ENCODE results near the gene EMSY.
"Not testable (repeated sequence)": the region's sequence is repeated elsewhere in the genome, so short reads cannot be mapped to it uniquely, and the experiment has no call there.

EMSY gene

DNA sequence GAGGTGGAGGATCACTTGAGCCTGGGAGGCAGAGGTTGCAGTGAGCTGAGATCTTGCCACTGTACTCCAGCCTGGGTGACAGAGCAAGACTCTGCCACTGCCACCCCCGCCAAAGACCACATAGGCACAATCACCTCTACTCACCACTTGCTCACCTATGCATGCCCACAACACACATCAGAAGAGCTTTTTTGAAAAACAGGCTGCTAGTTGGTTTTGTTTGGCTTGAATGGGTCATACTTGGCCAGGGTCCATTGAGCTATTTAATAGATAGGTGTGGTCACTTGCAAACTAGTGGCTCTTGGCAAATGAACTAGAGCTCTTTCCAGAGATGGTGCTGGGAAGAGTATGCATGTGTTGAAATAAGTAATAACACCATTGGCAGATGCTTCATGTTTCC, 80.1 kb downstream of the EMSY start:
- DNase-seq: no peak

DNA sequence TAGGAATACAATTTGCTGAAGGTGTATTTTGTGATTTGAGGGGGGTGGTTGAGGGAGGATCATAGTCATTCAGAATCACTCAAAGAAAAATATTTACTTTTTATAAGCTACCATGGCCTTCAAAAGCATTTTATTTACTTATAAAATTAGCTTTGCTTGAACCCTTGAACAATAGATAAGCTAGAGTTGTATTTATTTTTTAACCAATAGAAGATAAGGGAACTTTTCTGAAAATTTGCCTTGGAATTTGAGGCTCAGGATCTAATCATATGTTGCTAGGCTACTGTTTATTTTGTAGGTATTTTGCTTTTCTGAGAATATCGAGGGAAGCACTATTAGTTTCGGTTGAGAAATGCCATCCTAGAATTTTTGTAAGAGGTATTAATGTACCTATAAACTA, 82.1 kb downstream of the EMSY start:
- no peak for DNase-seq

DNA sequence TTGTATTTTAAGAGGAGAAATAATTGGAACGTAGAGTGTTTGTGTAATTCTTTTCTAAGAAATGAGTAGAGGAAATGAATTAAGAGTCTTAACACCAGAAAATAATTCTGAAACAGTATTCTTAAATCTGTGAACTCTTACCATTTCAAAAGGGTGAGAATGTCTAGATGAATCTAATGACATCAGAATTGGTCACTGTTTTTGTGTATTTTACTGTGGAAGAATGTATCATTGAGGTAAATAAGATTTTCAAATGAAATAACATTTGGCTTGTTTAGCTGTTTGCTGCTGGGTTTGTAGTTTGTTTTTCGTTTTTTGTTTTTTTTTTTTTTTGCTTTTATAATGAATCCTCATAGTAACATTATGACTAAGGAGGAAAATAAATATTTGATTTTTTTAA, 97.6 kb downstream of the EMSY start:
- DNase-seq: no peak

DNA sequence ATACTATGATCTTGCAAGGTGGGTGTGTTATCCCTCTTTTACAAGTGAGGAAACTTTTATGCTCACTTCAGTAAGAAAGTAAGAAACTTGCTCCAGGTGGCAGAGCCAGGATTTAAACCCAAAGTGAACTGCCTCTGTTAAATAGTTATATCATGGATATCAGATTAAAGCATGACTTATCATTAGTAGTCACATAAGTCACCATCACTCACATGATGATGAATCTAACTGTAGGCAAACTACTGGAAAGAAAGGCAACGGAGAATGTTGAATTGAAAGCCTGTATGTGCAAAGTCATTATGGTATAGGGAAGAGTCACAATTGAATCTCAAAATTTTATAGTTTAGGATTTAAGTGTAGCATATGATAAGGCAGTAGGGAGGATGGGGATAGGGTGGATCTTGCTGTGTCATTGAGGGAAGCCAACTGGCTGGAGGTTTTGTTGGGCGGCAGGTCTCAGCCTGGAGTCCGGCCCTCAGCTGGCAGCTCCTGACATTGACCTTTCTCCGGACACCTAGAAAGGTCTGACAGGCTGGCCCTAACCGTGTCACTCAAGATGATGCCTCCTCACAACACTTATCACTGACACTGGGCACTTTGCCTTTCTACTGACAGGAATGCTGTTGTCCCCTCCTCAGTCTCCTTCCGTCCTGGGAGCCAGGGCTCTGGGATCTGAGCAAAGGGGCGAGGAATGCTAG, 98.3 kb downstream of the EMSY start:
- no peak for DNase-seq

DNA sequence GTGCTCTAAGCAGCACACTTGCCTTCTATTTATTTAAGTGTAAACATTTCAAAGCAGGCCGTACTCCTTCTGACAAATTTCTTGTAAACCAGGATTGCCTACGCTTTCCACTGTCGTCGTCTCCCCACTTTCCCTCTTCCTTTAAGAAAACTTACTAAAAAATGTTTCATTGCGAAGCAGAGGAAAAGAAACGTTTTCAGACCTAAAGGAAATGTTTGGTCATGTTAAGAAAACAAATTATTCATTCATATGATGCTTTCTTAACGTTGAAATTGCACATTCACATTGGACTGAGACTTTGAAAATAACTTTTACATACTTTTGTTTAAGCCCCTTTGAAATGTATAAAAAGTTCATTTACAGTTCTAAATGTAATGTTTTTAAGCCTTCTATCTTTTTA, 106.0 kb downstream of the EMSY start:
- DNase-seq: no peak

DNA sequence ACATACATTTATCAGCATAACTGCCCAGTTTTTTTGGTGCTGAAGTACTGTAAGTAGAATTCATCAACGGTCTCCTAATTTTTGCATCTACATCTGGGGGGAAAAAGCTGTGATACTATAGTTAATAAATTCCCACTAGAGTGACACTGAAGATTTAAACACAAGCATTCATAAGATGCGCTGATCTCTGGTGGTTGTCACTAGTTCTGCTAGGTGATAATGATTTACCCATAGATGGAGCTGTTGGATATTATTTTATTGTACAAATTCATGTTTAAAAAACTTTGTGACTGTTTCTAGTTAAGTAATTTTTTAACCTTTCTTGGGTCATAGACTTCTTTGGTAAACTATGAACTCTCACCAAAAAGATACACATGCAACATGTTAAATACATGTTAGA, 106.6 kb downstream of the EMSY start:
- no peak for DNase-seq

DNA sequence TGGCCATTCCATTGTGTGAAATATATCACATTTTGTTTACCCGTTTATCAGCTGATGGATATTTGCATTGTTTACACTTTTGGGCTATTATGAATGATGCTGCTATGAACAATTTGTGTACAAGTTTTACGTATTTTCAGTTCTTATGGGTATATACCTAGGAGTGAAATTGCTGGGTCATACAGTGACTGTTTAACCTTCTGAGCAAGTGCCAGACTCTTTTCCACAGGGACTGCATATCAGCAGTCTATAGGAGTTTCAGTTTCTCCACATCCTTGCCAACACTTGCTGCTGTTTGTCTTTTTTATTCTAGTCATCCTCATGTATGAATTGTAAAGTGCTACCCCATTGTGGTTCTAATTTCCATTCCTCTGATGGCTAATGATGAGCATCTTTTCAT, 108.2 kb downstream of the EMSY start:
- DNase-seq: no peak

DNA sequence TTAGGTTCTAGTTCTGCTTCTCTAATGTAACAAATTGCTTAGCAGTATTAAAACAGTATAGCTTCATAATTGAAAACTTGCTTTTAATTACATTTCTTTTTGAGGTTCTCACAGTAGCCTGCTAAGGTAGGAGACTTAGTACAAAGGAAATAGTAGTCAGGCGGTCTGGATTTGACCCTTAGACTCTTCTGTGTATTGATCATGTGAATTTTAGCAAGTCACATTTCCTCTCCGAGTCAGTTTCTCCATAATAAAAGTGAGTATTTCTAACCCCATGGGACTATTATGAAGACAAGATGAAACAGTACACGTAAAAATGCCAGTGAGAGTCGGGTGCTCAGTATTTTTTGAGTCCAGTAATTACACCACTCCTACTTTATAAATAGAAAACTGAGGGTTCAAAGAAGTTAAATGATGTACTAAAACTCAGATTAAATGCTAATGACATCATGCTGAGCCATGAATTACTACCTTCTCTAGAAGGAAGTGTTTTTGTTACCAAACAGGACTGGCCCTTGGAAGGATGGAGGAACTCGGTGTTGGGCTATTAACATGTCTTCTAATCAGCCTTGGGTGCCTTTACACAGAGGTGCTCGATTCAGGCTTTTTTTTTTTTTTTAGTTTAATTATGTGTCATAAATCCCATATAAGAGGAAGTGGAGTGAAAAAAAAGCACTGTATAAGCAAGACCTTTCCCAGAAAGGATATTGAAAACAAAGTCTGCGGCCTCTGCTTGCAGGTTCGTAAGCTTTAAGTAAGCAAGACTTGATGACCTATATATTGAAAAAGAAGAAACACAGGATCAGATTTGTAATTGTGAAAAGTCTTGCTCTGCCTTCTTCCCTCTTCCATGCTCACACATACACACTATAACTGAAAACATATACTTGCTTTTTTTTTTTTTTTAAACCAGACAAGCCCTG, 109.0 kb downstream of the EMSY start:
- DNase-seq: no peak

DNA sequence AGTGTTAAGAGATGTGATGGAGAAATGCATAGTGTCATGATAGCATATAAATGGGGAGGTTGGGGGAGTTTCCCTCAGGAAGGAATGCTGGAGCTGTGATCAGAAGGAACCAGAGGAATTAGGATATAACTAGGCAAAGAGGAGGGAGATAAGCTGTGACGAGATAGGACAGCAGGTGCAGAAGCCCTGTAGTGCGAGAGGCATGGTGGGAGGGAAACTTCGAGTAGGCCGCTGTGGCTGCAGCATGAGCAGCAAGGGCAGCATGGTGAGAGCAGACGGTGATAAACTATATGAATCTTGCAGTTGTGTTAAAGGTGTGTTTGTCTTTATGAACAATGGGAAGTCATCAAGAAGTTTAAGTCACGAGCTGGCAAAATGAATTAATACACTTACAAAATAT, 109.9 kb downstream of the EMSY start:
- no peak for DNase-seq

DNA sequence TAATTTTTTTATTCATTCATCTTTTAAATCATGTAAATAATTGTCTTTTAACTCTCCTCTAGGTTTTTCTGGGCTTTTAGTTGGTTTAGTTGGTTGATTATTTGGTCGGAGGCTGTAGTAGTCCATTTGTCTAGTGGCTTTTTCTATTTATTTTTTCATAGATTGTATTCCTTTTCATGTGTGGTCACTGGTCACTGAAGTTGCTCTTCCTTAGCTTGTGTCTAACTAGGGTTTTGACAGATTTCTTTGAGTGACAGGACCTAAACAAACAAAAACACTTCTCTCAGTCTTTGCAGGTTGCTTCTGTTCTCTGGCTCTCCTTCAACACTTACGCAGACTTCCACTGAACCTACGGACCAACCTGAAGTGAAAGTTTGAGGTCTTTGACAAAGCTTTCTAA, 112.6 kb downstream of the EMSY start:
- no peak for DNase-seq

DNA sequence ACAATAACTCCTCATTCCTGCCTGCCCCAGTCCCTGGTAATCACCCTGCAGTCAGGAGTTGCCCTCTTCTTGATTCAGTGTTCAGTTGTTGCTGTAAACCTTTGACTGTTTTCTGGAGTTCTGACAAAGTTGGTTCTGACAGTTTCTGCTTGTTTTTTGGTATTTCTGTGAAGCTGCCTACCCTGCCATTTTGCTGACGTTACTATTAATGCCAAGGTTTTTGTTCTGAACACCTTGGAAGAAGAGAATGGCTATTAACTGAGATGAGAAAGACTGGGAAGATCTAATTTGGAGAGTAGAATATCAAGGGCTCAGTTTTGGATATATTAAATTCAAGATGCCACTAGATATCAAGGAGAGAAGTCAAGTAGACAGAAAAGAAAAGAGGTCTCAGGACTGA, 113.7 kb downstream of the EMSY start:
- DNase-seq: no peak

DNA sequence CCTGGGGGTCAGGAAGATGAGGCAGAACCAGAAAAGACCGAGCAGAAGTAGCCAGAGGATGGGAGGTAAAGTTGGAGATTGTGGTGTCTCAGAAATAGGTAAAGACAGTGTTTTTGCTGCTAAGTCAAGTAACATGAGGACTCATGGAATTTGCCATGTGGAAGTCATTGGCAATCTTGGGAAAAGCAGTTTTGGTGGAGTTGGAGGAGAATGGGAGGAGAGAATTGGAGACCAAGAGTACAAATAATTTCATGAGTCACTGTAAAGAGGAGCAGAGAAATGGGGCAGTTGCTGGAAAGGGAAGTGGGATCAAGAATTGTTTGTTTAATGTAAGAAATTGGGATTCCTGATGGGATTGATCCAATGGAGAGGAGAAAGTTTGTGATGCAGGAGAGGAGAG, 114.1 kb downstream of the EMSY start:
- no peak for DNase-seq

DNA sequence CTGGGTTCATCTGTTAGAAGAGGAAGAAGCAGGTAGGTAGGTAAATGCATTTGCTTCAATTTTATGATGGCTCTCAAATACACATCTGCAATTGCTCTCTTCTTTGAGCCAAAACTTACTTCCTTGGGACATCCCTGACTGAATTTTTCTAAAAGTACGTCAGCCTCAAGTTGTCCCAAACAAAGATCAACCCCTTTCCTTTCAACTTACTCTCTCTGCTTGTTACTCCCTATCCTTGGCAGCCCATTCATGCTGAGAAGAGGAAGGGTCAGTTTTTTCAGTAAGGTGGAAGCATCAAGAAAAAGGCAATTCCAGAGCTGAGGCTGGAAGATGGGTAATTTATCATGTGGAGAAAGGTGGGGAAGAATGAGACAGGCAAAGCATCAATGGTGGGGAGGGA, 114.5 kb downstream of the EMSY start:
- DNase-seq: no peak

DNA sequence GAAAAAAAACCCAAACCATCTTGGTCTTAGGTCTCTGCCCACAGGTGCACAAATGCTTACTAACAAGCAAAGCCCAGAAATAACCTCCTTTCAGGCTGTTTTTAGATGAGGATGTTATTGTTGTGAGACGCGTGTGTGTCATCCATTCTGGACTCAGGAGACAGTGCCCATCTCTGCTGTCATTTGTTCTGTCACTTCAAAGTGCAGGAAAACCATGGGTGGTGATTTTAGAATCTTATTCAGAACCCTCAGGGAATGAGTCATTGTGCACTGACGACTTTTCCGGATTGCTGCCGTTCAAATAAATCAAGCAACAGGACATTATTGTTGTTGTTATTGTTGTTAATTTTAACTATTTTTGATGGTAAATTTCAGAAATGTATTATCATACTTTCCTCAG, 115.4 kb downstream of the EMSY start:
- DNase-seq: no peak

DNA sequence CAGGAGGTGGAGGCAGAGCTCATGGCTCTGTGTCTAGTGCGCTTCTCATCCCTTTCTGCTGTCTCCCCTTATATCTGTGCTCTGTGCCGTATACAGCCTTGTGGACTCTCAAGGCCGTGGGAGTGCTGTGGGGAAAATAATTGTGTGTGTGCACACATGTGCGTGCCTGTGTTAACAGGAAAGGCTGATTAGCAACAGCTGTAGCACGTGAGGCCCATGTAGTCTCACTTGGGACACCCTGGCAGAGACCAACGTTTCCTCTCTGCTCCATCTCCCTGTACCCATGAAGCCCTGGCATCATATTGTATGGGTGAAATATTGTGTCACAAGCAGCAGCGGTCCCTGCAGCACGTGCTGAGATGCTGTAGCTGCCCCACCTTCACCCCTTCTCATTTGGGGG, 116.4 kb downstream of the EMSY start:
- DNase-seq: no peak

DNA sequence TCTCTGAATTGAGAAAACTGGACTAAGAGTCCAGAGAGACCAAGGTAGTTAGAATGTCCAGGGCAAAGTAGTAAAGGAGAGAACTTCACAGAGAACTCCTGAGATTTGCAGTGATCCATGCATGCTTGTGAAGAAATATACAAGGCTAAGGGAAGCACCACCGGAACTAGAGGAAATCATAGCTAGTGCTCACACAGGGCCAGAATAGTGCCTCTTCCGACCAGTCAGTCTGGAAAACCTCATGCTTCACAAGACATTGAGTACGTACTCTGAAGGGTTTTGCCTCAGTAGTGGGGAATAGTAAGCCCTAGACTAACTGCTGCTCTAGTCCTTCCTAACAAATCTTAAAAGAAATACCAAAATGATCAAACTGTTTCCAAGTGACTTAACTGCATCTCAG, 117.7 kb downstream of the EMSY start:
- no peak for DNase-seq

DNA sequence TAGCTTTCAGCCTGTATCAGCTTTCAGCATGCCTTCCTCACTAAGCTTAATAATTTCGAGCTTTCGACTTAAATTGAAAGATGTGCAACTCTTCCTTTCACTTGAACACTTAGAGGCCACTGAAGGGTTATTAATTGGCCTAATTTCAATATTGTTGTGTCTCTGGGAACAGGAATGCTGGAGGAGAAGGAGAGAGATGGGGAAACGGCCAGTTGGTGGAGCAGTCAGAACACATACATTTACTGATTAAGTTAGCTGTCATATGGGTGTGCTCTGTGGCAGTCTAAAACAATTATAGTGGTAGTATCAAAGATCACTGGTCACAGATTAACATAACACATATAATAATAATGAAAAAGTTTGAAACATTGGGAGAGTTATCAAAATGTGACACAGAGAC, 119.5 kb downstream of the EMSY start:
- DNase-seq: no peak

DNA sequence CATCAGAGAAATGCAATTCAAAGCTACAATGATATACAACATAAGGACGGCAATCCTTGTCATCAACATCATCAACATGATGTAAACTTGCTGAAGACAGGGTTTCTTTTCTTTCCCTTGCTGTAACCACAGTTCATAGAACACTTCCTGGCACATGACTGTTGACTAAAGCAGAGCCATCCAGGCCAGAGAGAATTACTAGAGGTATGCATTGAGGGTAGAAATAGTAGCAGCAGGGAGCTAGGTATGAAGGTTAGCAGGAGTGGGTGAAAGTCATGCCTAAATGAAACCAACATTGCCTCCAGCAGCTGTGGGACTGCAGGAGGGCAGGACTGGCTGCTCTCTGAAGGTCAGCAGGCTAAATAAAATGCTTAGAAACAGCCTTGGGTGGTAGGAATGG, 122.0 kb downstream of the EMSY start:
- no peak for DNase-seq

DNA sequence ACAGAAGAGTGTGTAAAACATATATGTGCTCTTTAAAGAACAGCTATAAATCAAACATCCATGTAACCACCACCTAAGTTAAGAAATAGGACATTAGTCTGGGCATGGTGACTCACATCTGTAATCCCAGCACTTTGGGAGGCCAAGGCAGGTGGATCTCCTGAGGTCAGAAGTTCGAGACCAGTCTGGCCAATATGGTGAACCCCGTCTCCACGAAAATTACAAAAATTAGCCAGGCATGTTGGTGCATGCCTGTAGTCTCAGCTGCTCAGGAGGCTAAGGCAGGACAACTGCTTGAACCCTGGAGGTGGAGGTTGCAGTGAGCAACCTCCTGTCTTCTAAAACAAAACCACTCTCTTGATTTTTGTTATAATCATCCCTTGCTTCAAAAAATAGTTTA, 122.4 kb downstream of the EMSY start:
- no peak for DNase-seq

DNA sequence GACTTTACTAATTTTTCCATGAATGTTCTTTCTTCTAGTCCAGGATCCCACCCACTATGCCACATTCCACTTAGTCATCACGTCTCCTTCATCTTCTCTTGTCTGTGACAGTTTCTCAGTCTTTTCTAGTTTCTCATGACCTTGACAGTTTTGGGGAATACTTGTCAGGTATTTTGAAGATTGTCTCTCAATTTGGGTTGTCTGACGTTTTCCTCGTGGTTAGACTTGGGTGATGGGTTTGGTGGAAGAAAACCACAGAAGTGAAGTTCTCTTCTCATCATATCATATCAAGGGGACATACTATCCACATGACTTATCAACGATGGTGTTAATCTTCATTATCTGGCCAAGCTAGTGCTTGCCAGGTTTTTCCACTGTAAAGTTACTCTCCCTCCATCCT, 123.3 kb downstream of the EMSY start:
- no peak for DNase-seq

DNA sequence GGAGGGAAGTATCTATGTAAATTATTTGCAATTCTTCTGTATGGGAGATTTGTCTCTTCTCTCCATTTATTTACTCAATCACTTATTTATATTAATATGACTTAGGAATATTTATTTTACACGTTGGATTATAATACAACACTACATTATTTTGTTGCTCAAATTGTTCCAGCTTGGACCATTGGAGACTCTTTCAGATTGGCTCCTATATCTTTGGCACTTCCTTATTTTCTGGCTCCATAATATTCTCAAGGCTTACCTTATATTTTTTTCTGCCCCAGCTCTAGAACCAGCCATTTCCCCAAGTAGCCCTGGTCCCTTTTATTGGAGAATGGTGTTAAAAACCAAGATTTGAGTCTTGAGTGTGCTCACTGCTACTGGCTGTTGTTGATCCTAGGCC, 123.8 kb downstream of the EMSY start:
- DNase-seq: no peak

DNA sequence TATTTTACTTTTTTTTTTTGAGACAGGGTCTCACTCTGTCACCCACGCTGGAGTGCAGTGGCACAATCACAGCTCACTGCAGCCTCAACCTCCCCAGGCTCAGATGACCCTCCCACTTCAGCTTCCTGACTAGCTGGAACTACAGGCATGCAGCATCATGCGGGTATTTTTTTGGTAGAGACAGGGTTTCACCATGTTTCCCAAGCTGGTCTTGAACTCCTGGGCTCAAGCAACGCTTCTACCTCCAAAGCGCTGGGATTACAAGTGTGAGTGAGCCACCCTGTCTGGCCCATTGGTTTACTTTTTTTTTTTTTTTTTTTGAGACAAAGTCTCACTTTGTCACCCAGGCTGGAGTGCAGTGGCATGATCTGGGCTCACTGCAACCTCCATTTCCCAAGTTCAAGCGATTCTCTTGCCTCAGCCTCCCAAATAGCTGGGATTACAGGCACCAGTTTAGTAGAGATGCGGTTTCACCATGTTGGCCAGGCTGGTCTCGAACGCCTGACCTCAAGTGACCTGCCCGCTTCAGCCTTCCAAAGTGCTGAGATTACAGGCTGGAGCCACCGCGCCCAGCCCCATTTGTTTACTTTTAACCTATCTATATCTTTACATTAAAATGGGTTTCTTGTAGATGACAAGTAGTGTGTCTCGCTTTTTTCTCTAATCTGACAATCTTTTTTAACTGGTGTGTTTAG, 127.5 kb downstream of the EMSY start:
- not testable (repeated sequence) for DNase-seq

DNA sequence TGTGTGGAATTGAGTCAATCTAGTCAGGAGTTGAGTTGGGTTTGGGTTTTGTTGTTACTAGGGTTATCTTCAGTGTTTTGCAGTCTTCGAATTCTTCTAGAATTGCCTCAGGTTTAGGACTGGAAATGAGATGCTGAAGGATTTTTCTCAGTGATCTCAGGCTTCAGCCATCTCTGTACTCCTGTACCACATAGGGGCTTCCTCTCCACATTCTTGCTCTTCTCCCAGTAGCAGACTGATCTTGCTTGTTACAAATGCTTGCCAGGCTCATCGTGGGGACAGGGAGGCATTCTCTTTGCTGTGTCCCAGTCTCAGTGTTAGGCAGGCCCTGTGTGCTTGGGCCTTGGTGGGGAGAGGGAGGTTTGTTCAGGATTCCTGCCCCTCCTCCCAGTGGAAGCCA, 129.6 kb downstream of the EMSY start:
- DNase-seq: no peak

DNA sequence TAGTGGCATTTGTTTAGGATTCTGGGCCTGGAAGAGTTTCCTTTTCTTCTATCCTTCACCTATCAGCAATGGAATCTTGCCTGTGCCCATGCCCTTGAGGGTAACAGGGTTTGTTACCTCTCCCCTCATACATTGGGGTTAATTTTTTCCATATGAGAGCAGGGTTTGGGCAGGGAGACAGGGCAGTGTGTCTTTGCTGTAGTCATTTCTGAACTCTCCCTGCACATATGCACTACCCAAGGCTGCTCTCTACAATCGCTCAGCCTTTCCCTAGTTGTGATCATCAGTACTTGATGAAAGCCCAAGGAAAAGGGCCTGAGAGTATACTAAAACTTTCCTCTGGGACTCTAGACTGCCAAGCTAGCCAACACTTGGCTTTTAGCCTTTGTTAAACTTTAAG, 130.1 kb downstream of the EMSY start:
- DNase-seq: no peak
